ENCODE data around the gene ZBTB8A. TPM values are rescaled to one million over a fixed set of nuclear protein-coding genes. Genes with fewer than 3 reads are reported as not detected.
"Not testable (repeated sequence)": the region's sequence is repeated elsewhere in the genome, so short reads cannot be mapped to it uniquely, and the experiment has no call there.

The ZBTB8A gene
- total RNA-seq, 1 experiment from 2014 or later = 5.5 TPM

DNA sequence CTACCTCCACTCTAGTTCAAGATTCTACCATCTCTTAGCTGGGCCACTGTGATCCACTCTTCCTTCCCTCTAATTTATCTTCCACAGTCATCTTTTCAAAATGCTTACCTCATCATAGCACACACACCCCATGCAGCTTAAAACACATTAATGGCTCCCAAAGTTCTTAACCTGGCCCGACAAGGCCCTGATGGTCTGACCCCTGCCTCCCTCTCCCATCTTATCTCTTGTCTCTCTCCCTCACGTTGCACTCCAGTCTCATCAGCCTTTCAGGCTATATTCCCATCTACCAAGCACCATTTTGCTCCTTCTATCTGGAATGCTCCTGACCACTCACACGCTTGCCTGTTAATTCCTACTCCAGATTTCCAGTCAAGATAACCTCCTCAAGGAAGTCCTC, 2.5 kb upstream of the ZBTB8A start:
- no peak for DNase-seq (ENCODE audit: low read depth)

DNA sequence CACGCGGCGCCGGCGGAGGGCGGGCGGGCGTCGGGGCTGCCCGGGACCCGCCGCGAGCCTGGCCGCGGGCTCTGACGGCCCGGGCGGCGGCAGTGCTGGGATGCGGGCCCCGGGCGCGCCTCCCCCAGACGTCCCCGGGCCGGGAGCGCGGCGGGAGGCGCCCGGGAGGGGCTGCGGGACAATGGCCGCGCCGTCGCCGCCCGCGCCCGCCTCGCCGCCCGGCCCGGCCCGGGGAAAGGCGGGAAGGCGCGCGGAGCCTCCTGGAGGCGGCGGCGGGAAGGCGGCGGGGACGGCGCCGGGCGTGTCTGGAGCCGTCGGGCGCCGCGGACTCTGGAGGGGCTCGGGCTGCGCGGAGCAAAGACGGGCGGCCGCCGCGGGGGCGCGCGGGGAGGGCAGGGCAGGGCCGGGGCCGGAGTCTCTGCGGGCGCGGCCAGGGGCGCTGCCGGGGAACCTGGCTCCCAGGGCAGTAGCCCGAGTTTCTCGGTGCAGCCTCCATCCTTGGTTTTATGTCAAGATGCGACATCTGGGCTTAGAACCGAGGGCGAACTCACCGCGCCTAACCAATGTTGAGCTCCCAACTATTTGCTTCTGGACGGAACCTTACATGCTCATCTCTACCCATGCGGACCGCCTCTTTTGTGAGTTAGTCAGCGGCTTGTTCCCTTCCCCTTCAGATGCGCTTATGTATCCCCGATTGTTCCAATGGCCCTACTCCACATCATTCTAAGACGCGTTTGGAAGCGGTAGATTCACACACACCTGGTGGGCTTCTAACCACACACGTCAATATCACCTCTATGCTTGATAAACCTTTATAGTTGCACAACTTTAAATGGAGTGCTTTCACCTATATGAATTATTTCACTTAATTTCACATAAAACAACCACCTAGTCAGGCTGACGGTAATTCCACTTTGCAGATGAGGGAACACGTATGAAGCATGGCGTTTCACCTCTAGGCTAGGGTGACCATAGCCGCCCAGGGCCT, 651 bp downstream of the ZBTB8A start:
- DNase-seq (ENCODE audit: low read depth) = peak; percentile 55

DNA sequence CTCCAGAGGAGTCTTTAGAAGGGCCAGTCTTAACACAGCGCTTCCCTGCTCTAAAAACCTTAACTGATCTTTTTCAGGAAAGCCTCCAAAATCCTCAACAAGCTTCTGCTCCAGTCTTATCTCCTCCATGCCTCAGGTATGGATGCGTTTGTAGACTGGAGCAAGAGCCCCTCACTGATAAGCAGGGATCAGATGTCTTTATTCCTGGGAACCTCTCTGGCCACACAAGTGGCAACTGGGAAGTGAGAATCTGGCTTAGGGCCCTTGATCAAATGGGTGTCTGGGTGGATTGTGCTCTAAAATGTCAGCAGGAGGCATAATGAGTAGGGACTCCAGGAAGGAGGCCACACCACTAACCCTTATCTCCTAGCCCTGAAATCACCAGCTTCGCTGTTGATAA, 1.4 kb downstream of the ZBTB8A start:
- DNase-seq (ENCODE audit: low read depth) = peak; percentile 6

DNA sequence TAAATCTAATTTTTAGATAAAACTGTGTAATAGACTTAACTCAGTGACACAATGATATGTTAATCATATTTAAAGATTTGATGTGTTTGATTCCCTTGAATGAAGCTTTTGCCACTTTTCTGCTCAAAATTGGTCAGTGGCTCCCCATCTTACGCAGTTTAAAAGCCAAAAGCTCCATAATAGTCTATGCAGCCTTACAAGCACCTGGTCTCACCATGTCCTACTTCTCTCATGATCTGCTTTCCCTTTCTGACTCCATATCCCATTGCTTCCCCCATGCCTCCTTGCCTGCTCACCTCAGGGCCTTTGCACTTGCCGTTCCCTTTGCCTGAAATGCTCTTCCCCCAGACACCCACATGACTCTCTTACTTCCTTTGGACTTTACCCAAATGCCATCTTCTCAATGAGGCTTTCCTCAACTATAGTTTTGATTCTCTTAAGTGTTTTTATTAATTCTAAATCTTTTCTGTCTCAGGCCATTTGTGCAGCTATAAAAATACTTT, 1.9 kb downstream of the ZBTB8A start:
- DNase-seq (ENCODE audit: low read depth) = no peak

DNA sequence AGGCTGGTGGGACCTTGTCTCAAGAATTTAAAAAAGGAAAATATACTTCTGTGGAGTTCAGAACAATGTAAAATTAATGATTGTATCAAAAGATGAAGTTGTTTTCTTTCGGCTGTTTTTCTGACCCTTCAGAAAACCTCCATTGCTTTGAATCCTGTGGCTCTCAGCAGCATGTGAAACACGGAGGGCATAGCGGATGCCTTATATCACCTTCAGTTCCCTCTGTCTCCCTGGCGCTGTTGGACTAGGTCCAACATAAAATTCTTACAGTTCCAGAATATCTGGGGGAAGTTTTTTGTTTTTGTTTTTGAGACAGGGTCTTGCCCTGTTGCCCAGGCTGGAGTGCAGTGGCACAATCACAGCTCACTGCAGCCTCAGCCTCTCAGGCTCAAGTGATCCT, 7.4 kb downstream of the ZBTB8A start:
- DNase-seq (ENCODE audit: low read depth) = no peak

DNA sequence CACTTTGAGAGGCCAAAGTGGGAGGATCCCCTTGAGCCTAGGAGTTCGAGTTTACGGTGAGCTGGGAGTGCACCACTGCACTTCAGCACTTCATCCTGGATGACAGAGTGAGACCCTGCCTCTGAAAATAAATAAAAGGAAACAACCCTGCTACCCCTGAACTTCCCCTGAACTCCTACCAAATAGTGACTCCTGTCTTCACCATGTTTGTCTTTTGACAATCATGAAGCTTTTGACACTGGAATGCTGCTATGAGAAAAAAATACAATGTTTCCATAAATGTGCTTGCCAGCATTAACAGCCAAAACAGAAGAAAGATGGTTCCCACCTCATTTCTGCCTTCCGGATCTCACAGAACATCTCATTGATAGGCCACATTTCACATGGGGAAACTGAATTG, 10.4 kb downstream of the ZBTB8A start:
- no peak for DNase-seq (ENCODE audit: low read depth)

DNA sequence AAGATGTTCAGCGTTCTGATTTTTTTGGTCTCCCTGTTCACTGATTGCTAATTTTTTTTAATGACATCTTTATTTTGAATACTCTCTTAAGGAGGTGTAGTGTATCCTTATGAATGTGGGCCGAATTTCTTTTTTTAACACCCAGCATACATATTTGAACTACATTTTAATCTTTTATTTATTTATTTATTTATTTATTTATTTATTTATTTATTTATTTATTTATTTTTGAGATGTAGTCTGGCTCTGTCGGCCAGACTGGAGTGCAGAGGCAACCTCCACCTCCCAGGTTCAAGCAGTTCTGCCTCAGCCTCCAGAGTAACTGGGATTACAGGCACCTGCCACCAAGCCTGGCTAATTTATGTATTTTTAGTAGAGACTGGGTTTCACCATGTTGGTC, 15.1 kb downstream of the ZBTB8A start:
- DNase-seq (ENCODE audit: low read depth) = no peak

DNA sequence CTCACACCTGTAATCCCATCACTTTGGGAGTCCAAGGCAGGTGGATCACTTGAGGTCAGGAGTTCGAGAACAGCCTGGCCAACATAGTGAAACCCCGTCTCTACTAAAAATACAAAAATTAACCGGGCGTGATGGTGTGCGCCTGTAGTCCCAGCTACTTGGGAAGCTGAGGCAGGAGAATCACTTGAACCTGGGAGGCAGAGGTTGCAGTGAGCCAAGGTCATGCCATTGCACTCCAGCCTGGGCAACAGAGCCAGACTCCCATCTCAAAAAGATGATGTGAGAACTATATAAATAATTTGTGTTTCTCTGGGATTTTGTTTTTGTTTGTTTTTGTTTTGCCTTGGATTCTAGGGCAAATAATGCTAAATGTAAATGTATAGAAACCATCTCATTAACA, 17.8 kb downstream of the ZBTB8A start:
- DNase-seq (ENCODE audit: low read depth) = not testable (repeated sequence)

DNA sequence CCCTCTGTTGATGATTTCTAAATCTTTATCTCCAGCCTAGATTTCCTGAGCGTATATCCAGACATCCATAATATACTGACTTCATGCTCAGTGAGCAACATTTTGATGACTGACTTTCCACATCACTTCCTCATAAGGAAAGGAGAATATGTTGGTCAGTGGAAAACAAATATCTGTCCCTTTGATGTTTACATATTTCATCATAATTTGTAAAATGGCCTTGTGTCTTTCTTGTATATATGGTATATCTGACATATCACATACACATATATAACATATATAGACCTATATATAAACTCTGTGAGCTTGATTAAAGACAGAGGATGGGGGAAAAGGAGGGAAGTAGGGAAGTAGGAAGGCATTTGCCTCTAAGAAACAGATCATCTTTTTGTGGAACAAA, 18.6 kb downstream of the ZBTB8A start:
- DNase-seq (ENCODE audit: low read depth) = no peak

DNA sequence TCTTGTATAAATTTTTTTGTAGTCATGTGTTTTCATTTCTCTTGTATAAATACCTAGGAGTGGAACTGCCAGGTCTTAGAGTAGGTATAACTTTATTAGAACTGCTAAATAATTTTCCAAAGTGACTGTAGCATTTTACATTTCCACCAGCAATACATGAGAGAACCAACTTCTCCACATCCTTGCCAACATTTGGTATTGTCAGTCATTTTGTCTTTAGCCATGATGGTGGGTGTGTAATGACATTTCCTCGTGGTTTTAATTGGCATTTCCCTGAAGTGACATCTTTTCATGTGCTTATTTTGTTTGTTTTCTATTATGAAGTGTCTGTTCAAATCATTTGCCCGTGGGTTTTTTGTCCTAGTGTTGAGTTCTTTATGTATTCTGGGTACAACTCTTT, 29.7 kb downstream of the ZBTB8A start:
- DNase-seq (ENCODE audit: low read depth) = no peak

DNA sequence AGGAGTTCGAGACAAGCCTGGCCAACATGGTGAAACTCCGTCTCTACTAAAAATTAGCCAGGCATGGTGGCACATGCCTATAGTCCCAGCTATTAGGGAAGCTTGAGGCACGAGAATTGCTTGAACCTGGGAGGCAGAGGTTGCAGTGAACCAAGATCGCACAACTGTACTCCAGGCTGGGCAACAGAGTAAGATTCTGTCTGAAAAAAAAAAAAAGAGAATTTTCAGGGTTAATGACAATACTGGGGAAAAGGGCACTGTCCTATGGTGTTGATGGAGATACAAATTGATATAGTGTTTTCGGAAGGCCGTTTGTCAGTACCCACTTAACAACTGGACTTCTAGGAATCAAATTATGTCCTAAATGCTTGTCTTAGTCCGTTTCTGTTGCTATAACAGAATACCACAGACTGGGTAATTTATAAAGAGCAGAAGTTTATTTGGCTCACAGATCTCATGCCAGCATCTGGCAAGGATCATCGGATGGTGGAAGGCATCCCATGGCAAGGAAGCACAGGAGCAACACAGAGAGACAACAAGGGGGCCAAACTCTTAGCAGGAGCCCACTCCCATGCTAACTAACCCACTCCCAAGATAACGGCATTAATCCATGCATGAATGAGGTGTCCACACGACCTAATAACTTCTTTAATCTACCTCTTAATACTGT, 41.3 kb downstream of the ZBTB8A start:
- no peak for DNase-seq (ENCODE audit: low read depth)

DNA sequence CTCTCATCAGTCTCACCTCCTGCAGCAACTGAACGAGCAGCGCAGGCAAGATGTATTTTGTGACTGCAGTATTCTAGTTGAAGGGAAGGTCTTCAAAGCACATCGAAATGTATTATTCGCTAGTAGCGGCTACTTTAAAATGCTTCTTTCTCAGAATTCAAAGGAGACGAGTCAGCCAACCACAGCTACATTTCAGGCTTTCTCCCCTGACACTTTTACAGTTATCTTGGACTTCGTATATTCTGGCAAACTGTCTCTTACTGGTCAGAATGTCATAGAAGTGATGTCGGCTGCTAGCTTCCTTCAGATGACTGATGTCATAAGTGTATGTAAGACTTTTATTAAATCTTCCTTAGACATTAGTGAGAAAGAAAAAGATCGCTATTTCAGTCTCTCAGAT, 53.7 kb downstream of the ZBTB8A start:
- peak; percentile 2 for DNase-seq (ENCODE audit: low read depth)

DNA sequence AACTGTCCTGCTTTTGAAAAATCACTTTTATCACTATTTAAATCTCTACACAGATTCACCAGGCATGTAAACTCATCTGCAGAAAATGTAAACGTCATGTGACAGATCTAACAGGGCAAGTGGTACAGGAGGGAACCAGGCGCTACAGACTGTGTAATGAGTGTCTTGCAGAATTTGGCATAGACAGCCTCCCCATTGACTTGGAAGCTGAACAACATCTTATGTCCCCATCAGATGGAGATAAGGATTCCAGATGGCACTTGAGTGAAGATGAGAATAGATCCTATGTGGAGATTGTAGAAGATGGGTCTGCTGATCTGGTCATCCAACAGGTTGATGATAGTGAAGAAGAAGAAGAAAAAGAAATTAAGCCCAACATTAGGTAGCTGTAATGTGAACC, 60.8 kb downstream of the ZBTB8A start:
- DNase-seq (ENCODE audit: low read depth) = no peak

DNA sequence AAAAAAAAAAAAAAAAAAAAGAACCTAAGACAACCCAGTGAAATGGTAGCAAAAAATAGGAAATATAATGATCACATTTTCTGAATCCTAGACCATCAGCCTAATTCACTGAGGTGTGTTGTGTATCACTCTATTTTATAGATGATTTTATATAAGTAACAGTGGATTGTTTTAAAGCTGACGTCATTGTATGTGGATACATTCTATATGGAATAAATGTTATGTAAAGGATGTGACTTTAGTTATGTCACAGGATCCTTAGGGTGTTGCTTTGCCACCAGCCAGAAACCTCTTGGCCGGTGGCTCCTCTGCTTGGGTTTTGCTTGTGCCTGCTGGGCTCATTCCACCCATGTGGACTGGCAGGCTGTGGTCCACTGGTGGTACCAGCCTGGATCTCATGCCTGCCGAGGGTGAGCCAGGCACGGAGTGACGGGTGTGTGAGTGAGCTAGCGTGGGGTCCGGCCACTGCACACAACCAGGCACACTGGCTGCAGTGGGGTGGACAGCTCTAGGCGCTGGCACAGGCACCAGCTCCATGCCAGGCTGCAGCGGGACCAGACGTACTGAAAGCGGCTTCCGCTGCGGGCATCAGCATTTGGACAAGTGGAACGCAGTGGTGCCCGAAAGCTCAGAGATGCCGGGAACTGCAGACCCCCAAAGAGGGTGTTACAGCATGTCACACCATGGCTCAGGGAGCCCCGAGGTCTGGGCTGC, 66.6 kb downstream of the ZBTB8A start:
- DNase-seq (ENCODE audit: low read depth) = no peak

DNA sequence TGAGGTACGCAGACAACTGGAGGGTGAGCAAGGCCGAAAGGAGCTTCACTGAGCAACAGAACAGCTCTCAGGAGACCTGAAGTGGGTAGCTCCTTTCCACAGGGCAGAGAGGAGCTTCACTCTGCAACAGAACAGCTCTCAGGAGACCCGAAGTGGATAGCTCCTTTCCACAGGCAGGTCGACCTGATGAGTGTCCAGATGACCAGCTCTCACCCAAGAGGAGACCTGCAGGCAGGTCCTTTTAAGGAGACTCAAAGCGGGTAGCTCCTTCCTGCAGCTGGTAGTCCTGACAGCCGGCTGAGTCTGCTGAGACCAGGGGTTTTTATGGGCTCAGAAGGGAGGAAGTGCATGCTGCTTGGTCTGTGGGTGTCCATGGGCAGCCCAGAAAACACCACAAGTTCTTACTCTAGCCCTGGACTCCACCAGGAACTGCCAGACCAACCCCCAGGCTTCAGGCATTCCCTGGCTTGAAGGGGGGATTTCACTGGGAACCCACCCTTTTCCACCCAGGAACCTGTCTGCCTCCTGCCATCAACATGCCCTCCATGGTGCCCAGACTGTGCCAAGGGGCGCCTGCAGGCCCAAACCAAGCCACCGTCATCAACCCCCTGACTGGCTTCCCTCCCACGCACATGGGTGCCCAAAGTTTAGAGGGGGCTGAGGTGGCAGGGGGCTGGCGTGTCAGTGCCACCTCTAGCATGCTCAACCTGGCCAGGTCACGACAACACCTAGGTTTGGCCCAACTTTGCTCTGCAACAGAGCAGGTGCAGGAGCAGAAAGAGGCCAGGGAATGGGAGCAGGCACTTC, 67.5 kb downstream of the ZBTB8A start:
- no peak for DNase-seq (ENCODE audit: low read depth)

DNA sequence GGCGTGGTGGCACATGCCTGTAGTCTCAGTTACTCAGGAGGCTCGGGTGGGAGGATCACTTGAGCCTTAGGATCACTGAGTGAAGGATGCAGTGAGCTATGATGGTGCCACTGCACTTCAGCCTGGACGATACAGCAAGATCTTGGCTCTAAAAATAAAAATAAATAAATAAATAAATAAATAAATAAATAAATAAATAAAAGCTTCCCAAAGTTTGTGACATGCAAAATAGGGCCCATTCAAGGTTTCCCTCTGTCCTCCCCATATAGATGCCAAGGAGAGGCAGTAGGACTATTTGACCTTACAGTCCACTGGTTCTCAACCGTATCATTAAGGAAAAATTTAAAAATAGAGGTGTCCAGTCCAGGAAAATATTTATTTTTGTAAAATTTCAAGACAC, 70.0 kb downstream of the ZBTB8A start:
- DNase-seq (ENCODE audit: low read depth) = no peak

DNA sequence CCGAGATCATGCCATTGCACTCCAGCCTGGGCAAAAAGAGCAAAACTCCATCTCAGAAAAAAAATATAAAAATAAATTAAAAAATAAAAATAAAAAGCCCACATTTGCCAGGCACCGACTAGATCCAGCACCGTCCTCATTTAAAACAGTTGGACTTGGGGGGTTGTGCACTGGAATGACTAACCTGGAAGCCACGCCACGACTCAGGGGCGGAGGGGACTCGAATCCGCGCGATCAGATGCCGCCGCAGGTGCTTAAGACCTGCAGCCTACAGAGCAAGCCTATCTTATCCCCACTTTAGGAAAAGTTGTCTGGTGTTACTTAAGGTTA, 72.6 kb downstream of the ZBTB8A start:
- no peak for DNase-seq (ENCODE audit: low read depth)

DNA sequence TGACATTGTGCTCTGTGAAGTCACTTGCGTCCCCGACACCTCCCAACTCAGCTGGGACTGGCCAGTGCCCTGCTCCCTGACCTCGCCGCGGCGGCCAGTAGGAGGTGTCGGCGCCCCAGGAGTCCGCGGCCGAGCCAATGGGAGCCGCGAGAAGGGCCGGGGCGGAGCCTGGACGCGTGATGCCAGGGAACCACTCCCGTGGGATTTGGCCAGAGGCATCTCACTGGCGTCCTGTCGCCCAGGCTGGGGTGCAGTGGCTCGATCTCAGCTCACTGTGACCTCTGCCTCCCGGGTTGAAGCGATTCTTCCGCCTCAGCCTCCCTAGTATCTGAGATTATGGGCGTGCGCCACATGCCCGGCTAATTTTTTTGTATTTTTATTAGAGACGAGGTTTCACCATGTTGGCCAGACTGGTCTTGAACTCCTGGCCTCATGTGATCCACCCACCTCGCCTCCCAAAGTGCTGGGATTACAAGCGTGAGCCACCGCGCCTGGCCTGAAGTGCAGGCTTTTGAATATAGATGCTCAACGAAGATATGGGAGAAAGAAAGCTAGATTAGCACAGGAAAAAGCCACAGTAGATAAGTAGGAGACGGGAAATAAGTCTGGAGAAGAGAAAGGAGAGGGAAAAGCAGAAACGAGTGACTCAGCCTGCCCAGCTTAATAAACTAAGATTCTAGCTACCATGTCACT, 73.1 kb downstream of the ZBTB8A start:
- peak; percentile 86 for DNase-seq (ENCODE audit: low read depth)

DNA sequence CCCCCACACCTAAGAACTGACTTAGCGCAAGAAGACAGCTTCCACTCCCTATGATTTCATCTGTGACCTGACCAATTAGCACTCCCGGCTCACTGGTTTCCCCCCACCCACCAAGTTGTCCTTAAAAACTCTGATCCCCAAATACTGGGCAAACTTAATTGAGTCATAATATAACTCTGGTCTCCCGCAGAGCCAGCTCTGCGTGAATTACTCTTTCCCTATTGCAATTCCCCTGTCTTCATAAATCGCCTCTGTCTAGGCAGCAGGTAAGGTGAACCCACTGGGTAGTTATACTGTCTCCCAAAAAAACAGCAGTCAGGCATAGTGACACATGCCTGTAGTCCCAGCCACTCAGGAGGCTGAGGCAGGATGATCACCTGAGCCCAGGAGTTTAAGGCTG, 74.2 kb downstream of the ZBTB8A start:
- no peak for DNase-seq (ENCODE audit: low read depth)

DNA sequence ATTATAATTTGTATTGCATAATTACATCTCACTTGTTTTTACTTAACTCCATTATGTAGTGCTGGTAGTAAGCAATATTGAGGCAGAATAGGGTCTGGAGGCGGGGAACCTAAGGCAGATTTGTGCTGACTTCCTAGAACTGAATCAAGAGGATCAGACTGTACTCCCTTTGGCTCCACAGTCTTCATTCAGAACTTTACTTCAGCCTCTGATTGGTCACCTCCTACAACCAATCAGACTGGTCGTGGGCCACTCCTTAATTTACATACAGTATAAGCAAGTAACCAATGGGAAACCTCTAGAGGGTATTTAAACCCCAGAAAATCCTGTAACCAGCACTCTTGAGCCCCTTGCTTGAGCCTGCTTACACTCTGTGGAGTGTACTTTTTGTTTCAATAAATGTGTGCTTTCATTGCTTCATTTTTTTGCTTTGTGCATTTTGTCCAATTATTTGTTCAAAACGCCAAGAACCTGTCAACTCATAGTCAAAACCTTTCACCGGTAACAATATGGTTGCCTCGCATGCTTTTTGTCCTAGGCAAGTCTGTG, 79.5 kb downstream of the ZBTB8A start:
- peak; percentile 34 for DNase-seq (ENCODE audit: low read depth)
